ENCODE data around the gene FRMD4A.
"Not testable (repeated sequence)": the region's sequence is repeated elsewhere in the genome, so short reads cannot be mapped to it uniquely, and the experiment has no call there.

Gene FRMD4A

DNA sequence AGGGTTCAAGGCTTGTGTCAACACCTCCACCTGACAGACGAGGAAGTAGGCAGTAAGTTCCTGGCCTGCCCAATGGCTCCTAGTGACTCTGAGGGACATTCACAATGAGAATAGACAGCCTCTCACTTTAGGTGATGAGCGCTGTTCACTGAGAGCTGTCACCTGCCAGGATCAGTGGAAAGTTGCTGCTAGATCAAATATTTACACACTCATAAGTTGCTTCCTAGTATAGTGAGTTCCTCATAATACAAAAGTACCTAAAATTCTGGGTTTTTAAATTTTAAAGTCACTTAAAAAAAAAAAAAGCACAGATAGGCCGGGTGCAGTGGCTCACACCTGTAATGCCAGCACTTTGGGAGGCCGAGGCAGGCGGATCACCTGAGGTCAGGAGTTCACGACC lies 423.2 kb downstream of the FRMD4A start:
- DNase-seq = no peak

GRCh38 chr10:13905281-13905680 lies 425.4 kb downstream of the FRMD4A start:
- no peak for DNase-seq

- peak in 6 of 14 donors; percentile 25 to 53 (median 36) for DNase-seq
Measured at GRCh38 chr10:13904064-13904463, 426.7 kb downstream of the FRMD4A start.

DNA sequence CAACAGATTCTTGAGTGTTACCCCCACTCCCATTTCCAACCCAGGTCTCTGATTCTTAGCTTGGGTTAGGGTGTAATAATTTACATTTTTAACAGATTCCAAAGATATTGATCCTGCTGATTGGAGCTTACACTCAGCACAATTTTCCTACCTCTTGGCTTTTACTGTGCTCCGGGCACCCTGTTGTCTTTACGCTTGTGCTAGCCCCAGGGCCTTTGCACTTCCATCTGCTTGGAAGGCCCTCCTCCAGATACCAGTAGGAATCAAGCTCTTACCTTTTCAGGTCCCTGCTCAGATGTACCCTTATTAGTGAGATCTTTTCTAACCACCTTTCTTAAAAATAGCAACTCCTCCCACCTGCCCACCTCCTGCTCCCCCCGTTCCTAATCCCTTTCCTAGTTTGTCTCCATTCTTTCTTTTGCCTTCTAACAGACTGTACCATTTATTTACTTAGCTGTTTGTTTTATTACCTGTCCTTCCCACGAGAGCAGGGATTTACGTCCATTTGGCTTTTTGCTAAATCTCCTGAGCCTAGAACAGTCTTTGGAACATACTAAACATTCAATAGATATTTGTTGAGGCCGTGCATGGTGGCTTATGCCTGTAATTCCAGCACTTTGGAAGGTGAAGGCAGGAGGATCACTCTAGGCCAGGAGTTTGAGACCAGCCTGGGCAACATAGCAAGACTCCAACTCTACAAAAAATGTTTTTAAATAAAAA lies 427.7 kb downstream of the FRMD4A start:
- DNase-seq = no peak

DNA sequence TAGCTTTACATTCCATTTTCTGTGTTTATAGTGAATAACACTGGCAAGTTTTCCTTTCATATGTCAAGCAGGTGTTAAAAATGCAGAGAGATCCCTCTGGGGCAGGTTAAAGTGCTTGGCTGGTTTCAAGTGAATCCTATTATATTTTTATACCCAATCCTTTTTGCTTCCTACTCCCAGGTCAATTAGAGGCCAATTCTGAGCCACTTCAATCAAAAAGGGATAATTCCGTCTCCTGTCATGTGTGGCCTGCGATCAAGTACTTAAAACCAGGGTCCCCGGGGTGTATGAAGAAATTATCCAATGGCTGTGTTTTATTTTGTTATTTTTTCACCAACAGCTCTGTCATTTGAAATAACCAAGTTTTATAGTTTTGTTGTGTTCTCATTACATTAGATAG lies 430.8 kb downstream of the FRMD4A start:
- DNase-seq = no peak

- not testable (repeated sequence) for DNase-seq
Measured at GRCh38 chr10:13896146-13896545, 434.6 kb downstream of the FRMD4A start.

GRCh38 chr10:13894412-13895093 lies 436.2 kb downstream of the FRMD4A start:
- DNase-seq = no peak

GRCh38 chr10:13893926-13894325 lies 436.8 kb downstream of the FRMD4A start:
- no peak for DNase-seq

DNA sequence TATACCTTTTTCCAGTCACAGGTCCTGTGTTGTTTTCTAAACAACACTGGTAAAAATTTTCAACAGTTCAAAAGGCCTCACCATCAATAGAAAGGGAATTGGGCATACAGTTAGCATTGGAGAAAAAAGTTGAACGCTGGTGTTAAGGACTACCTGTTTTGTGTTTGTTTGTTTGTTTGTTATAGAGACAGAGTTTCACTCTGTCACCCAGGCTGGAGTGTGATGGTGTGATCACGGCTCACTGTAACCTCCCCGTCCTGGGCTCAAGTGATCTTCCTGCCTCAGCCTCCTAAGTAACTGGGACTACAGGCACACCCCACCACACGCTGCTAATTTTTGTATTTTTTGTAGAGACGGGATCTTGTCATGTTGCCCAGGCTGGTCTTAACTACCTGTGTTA lies 437.9 kb downstream of the FRMD4A start:
- DNase-seq = no peak

GRCh38 chr10:13892001-13892491 lies 438.7 kb downstream of the FRMD4A start:
- DNase-seq = peak in 1 of 14 donors; percentile 46

GRCh38 chr10:13891128-13892000 lies 439.4 kb downstream of the FRMD4A start:
- peak in 3 of 14 donors; percentile 46 to 59 (median 56) for DNase-seq

GRCh38 chr10:13890233-13891127 lies 440.2 kb downstream of the FRMD4A start:
- DNase-seq = peak in 9 of 14 donors; percentile 12 to 55 (median 26)

GRCh38 chr10:13887761-13888160 lies 443.0 kb downstream of the FRMD4A start:
- no peak for DNase-seq

DNA sequence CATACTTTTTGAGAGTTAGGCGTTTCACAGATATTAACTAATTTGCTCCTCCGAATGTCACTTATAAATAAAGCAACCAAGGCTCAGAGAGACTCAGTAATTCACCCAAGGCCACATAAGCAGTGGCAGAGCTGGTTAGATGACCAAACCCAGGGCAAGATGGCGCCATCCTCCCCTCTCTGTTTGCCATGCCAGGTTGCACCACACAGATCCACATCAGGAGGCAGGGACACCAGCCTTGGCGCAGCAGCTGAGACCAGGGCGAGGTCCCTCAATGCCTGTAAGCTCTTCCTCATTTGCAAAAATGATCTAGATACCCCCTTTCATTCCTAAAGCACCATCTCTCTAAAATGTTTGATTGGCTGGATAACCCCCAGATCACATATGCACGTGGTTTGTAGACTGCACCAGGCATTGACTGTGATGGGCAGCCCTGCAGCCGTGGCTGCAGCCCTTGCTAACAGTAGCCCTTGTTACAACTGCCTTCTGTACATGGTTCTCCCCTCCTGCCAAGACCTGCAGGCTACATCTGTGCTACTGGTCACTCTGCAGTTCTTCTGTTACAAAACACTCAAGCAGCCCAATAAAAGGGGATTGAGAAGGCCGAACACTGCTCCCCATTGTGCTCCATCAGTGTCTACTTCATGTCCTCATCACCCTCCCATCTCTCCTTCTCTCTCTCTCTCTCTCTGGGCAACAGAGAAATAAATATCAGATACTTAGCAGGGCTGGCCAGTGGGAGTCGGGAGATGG lies 445.3 kb downstream of the FRMD4A start:
- DNase-seq = peak in 12 of 14 donors; percentile 16 to 77 (median 48)

DNA sequence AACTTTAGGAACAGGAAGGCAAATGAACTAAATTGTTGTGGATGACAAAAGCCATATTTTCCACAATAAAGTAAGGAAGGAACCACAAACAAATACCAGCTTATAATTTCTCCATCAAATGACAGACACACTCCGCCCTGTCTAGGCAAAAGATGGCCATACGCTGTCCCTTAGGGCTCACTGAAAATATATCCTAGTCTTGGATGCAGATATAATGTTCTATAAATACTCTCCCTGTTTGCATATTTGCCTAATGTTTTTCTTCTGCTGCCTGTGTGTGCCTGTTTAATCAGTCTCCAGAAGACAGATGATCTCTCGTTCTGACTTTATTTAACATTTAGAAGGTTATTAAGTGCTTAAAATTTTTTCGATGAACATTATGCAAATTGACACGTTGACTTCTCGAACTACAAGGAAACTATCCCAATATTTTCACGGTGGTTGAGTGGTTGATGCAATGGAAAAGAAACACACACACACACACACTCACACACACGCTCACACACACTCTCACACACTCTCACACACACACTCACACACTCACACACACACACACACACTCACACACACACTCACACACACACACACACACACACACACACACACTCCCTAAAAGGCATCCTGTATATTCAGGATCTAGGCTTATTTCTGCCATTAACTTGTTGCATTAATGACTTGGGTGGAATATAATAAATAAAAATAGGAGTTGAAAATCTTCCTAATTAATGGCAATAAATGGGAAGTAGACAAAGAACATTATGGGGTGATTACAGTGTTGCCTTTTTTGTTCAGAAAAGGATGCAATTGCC lies 446.9 kb downstream of the FRMD4A start:
- no peak for DNase-seq

GRCh38 chr10:13882119-13882711 lies 448.5 kb downstream of the FRMD4A start:
- peak in 6 of 14 donors; percentile 9 to 40 (median 25) for DNase-seq

DNA sequence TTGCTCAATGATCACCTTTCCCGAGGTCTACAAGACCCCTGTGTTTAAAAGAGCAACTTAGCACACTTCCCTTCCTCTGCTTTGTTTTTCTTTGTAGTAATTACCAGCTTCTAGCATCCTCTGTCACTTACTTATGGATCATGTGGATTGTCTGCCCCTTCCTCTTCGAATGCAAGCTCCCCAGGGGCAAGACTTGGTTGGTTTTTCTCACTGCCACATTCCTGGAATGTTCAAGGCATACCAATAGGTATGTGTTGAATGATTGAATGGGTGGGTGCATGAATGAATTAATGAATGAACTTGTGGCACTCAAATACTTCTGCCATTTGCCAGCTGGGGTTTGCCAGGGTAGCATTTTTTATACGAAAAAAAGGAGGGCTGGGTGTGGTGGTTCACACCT lies 450.0 kb downstream of the FRMD4A start:
- DNase-seq = no peak

- peak in 3 of 14 donors; percentile 18 to 33 (median 29) for DNase-seq
Measured at GRCh38 chr10:13877154-13877909, 453.4 kb downstream of the FRMD4A start.

GRCh38 chr10:13873196-13873595 lies 457.5 kb downstream of the FRMD4A start:
- DNase-seq = no peak
